Karpas-422 (cell line): Measurements from ENCODE around the gene SH2D1B. TPM values are rescaled to one million over a fixed set of nuclear protein-coding genes. Genes with fewer than 3 reads are reported as not detected.

Experiments used
- DNase-seq: peaks from one replicate; pipeline ENCODE4 v3.0.0-alpha.2; 2015
- H2AFZ ChIP-seq: fragments of 200-600 bp; sonication (generic); 2 replicates; pipeline ENCODE4 v1.6.1; 2014; ENCODE audit warnings: antibody characterized with exemption, low read length, mixed read lengths
- H3K27ac ChIP-seq: fragments of 200-600 bp; sonication (generic); 2 replicates; pipeline ENCODE4 v1.5.1; 2014; ENCODE audit warnings: mild to moderate bottlenecking, low read length, moderate library complexity
- H3K27me3 ChIP-seq: fragments of 200-600 bp; sonication (generic); 2 replicates; pipeline ENCODE4 v1.6.1; 2014; ENCODE audit warnings: low read length, mixed read lengths
- H3K36me3 ChIP-seq: fragments of 200-600 bp; sonication (generic); 2 replicates; pipeline ENCODE4 v1.6.1; 2014; ENCODE audit warnings: low read length, mixed read lengths; ENCODE audit not compliant: insufficient read depth
- H3K4me1 ChIP-seq: fragments of 200-600 bp; sonication (generic); 2 replicates; pipeline ENCODE4 v1.6.1; 2014; ENCODE audit warnings: mild to moderate bottlenecking, low read length, mixed read lengths
- H3K4me2 ChIP-seq: fragments of 200-600 bp; sonication (generic); 2 replicates; pipeline ENCODE4 v1.6.1; 2014; ENCODE audit warnings: low read length, low read depth, mild to moderate bottlenecking; ENCODE audit not compliant: poor library complexity, severe bottlenecking
- H3K4me3 ChIP-seq: fragments of 200-600 bp; sonication (generic); 2 replicates; pipeline ENCODE4 v1.5.1; 2014; ENCODE audit warnings: mild to moderate bottlenecking, antibody characterized with exemption, low read length, mixed read lengths
- H3K79me2 ChIP-seq: fragments of 200-600 bp; sonication (generic); 2 replicates; pipeline ENCODE4 v1.6.1; 2014; ENCODE audit warnings: mild to moderate bottlenecking, low read length, mixed read lengths
- H3K9ac ChIP-seq: fragments of 200-600 bp; sonication (generic); 2 replicates; pipeline ENCODE4 v1.6.0; 2014; ENCODE audit warnings: low read length
- H3K9me2 ChIP-seq: fragments of 200-600 bp; sonication (generic), shearing (Covaris generic); replicated peaks from 2 replicates; pipeline ENCODE4 v1.6.0; 2014; ENCODE audit warnings: mild to moderate bottlenecking, low read length, moderate library complexity; ENCODE audit not compliant: insufficient read depth
- H3K9me3 ChIP-seq: fragments of 300-700, 200-600 bp; sonication (generic); 2 replicates; pipeline ENCODE4 v1.6.1; 2014; ENCODE audit warnings: low read length, mixed read lengths
- H4K20me1 ChIP-seq: fragments of 200-600 bp; sonication (generic); 2 replicates; pipeline ENCODE4 v1.6.1; 2014; ENCODE audit warnings: mild to moderate bottlenecking, antibody characterized with exemption, low read length, low read depth; ENCODE audit not compliant: insufficient read depth
- total RNA-seq: library from RNA; depleted of rRNA; stranded (reverse); fragments of >200 nt; shearing (Covaris generic); gene quantifications from 2 replicates; pipeline ENCODE4 v1.2.3, GENCODE V29; 2014; ENCODE audit warnings: low replicate concordance

Gene SH2D1B
- total RNA-seq, 1 experiment from 2014 or later: not detected

DNA sequence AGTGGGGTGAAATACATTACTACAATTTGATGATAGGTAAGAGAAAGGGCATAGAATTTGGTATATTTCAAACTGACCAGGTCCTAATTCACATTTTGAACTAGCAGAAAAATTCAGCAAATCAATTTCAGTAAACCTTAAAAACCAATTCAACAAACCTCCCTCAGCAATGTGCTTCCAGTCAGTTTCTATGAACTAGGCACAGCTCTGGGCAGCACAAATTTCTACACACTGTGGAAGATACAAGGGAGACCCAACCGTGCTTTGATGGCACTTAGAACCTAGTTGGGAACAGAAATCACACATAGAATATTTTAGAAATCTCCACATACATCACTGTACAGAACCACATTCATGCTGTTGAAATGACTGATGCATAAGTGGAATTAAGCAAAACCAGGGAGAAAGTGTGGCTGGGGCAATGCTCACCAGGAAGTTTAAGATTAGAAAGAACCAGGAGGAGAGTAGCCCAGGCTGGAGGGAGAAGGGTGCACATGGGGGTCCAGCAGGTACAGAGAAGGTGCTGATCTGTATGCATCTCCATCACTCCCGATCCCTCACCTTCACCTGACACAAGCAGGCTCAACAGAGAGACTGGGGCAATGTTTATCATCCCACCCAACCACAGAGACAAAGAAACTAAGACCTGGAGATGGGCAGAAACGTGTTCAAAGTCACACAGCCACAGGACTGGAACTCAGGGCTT is 15.6 kb downstream of the SH2D1B start:
- Histone ChIP-seq H3K27me3 (no peaks in the 10 kb centered on the region), H3K9me3 (no peaks in the 10 kb centered on the region), H3K9ac (no peak overlapping the region), H3K36me3 (no peaks in the 10 kb centered on the region), H3K9me2 (no peaks in the 10 kb centered on the region), H4K20me1 (no peaks in the 10 kb centered on the region), H3K27ac (no peak overlapping the region), H3K4me3 (no peak overlapping the region), H3K4me2 (no peak overlapping the region), H2AFZ (no peak overlapping the region), H3K4me1 (peaks cover 7% of the 10 kb centered on the region), H3K79me2 (no peaks in the 10 kb centered on the region)
- no peak for DNase-seq

DNA sequence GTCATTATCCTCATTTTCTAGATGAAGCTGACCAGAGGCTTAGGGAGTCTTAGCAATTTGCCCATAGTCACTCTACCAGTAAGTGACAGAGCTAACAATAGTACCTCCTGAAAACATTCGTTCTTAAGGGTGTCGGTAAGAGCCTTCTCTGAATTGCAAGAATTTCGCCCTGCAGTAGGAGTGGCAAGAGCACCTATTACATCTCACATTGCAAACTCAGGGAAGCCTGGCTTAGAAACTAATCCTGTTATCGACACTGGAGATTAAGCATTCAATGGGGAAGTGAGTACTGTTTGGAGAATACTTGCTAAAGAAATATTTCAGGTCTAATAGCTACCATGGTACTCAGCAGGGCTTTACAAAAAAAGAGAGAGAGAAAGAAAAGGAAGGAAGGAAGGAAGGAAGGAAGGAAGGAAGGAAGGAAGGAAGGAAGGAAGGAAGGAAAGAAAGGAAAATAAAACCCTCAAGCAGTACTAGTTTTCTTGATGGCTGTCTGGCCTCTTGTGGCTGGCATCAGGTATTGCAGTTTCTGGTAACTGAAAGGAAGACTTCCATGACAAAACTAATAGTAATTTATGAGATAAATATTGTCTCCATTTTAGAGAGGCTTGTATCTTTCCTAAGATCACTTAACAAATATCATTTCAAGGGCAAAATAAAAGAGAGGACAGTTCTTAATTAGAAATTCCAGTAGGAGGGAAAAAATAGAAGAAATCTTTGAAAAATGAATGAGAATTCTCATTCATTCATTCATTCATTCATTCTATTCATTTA is 20.0 kb downstream of the SH2D1B start:
- Histone ChIP-seq H3K9ac (no peak overlapping the region), H3K27ac (no peak overlapping the region), H3K9me2 (no peaks in the 10 kb centered on the region), H2AFZ (no peak overlapping the region), H3K4me3 (no peak overlapping the region), H3K9me3 (no peaks in the 10 kb centered on the region), H4K20me1 (no peaks in the 10 kb centered on the region), H3K4me2 (no peak overlapping the region), H3K36me3 (no peaks in the 10 kb centered on the region), H3K27me3 (no peaks in the 10 kb centered on the region), H3K79me2 (no peaks in the 10 kb centered on the region), H3K4me1 (peaks cover 7% of the 10 kb centered on the region)
- peak; percentile 80 for DNase-seq

DNA sequence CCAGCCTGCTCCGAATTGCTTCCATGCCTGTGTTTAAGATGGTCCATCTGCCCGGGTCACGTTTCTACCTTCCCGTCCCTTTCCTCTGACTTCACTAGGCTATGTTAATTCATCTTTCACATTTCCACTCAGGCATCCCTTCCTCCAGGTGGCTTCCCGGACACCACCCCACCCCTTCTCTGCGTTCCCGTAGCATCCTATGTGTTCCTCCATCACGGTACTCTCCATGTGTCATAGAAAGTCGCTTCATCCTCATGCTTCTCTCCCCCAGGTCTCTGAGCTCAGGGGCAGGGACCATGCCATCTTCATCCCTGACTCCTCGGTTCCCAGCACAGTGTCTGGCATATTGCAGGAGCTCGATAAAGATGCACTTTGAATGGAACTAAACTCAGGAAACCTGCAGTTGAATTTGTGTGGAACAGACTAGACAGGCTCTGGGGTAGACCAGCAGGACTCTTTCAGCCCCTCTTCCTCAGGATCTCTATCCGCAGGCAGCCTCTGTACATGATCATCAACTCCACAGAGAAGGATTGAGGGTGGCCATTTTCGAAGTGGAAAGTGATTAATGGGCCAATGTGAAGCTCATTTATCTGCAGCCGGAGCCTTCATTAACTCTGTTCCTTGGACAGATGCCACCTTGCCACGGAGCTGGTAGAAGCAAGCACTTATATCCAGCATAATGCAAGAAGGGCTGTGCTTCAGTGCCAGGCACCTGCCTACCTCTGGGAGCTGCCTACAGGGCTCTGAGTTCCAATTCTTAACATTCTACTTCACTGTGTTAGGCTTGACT is 21.3 kb downstream of the SH2D1B start:
- no peak overlapping the region for H3K9ac ChIP-seq
- H4K20me1 ChIP-seq: no peaks in the 10 kb centered on the region
- no peak overlapping the region for H3K27ac ChIP-seq
- H2AFZ ChIP-seq: no peak overlapping the region
- no peaks in the 10 kb centered on the region for H3K27me3 ChIP-seq
- no peak for DNase-seq
- H3K79me2 ChIP-seq: no peaks in the 10 kb centered on the region
- H3K4me3 ChIP-seq: no peak overlapping the region
- no peak overlapping the region for H3K4me2 ChIP-seq
- no peaks in the 10 kb centered on the region for H3K36me3 ChIP-seq
- peaks cover 7% of the 10 kb centered on the region for H3K4me1 ChIP-seq
- H3K9me3 ChIP-seq: no peaks in the 10 kb centered on the region
- no peaks in the 10 kb centered on the region for H3K9me2 ChIP-seq

DNA sequence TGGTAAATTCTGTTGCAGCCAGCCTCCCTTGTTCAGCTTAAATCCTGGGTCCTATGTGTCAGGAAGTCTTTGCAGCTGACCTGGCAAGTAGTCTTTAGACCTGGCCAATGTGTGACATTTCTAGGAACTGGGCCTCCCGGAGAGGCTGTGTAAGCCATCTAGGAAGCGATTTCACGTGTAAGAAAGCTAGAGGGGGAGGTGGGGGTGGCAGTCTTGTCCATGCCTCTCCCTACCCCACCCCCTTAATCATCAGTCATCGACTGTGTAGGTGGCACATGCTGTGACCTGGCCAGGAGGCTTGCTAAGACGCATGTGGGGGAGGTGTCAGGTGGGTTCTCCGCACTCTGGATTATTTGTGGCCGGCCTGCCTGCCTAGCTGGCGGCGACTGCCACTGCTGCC is 22.0 kb downstream of the SH2D1B start:
- no peaks in the 10 kb centered on the region for H3K27me3 ChIP-seq
- peaks cover 7% of the 10 kb centered on the region for H3K4me1 ChIP-seq
- no peak for DNase-seq
- no peaks in the 10 kb centered on the region for H3K9me3 ChIP-seq
- H3K9me2 ChIP-seq: no peaks in the 10 kb centered on the region
- H3K27ac ChIP-seq: no peak overlapping the region
- H3K4me3 ChIP-seq: no peak overlapping the region
- no peak overlapping the region for H3K4me2 ChIP-seq
- H3K36me3 ChIP-seq: no peaks in the 10 kb centered on the region
- no peaks in the 10 kb centered on the region for H4K20me1 ChIP-seq
- no peak overlapping the region for H3K9ac ChIP-seq
- H2AFZ ChIP-seq: no peak overlapping the region
- H3K79me2 ChIP-seq: no peaks in the 10 kb centered on the region

DNA sequence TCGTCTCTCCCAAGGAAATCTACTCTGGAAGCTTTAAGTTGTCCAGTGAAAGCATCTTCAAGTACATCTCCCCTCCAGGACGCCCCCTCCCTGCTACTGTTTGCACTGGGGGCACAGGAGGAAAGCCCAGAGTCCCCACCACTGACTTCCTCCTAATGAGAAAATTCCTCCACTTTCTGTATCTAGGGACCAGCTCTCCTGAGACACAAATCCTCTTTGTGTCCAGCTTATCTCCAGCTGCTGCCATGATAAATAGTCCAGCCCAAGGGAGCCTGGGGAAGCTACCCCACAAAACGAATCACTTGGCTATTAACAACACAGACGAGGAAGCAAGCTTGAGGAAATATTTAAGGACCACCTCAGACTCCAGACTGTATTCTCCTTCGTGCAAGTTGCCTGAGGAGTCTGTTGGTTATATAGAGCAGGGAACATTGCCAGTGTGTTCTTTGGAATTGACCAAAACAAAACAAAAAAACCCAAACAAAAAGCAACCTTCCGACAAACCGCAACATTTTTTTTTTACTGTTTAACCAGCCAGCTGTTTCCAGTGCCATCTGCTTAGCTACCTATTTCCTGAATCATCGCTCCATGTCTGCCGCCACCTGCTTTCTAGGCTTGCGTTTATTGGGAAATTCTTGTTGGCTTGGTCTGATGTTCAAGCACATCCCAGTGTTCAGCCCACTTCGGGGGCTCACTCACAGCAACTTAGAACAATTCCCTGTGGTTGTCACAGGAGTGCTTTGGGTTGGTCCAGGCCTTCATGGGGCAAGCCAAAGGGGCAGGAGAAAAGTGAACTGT is 22.7 kb downstream of the SH2D1B start:
- H3K4me2 ChIP-seq: no peak overlapping the region
- no peak overlapping the region for H2AFZ ChIP-seq
- no peak overlapping the region for H3K27ac ChIP-seq
- H3K79me2 ChIP-seq: no peaks in the 10 kb centered on the region
- no peaks in the 10 kb centered on the region for H3K9me3 ChIP-seq
- H3K36me3 ChIP-seq: no peaks in the 10 kb centered on the region
- H3K9me2 ChIP-seq: no peaks in the 10 kb centered on the region
- no peaks in the 10 kb centered on the region for H4K20me1 ChIP-seq
- peaks cover 7% of the 10 kb centered on the region for H3K4me1 ChIP-seq
- DNase-seq: no peak
- no peaks in the 10 kb centered on the region for H3K27me3 ChIP-seq
- H3K9ac ChIP-seq: no peak overlapping the region
- H3K4me3 ChIP-seq: no peak overlapping the region

DNA sequence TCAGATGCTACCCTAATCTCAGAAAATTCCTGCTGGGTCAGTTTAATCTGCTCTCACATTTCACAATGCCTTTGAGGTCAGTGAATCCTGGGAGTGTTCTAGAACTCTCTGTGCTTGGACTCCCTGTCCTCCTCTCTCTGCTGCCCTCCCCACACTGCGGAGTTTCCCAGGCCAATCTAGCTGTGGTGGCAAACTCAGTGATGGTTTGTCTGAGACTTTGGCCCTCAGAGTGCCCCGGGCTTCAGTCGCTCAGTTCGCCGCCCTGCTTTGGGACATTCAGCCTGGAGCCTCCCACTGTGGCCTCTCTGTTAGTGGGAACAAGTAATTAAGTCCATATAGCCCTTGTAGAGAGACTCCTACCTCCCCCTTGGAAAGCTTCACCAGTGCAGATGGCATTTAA is 23.3 kb downstream of the SH2D1B start:
- H4K20me1 ChIP-seq: no peaks in the 10 kb centered on the region
- no peak overlapping the region for H3K4me3 ChIP-seq
- H3K36me3 ChIP-seq: no peaks in the 10 kb centered on the region
- H3K9ac ChIP-seq: no peak overlapping the region
- H3K79me2 ChIP-seq: no peaks in the 10 kb centered on the region
- H3K9me3 ChIP-seq: no peaks in the 10 kb centered on the region
- no peak for DNase-seq
- no peaks in the 10 kb centered on the region for H3K27me3 ChIP-seq
- no peaks in the 10 kb centered on the region for H3K9me2 ChIP-seq
- no peak overlapping the region for H3K27ac ChIP-seq
- H2AFZ ChIP-seq: no peak overlapping the region
- H3K4me1 ChIP-seq: peaks cover 7% of the 10 kb centered on the region
- no peak overlapping the region for H3K4me2 ChIP-seq

DNA sequence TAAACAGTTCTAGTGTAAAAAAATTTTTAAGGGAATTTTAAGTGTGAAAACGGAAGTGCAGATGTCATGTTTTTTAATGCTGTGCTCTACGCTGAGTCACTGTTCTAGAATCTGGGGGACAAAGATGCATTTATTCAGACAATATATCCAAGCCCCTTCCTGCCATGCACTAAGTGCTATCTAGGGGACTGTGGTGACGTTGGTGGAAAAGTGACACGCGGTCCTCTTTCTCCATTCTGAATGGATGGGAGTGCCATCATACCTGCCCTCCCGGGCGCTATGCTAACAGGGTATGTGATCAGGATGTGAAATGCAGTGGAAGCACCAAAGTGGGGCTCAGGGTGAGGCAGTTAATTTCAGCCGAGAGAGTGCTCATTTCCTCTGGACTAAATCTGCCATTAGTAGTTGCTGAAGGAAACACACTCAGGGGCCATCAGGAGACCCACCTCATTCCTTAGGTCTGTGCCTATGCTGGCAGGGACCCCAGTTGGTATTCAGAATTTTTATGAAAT is 23.8 kb downstream of the SH2D1B start:
- no peak overlapping the region for H3K4me2 ChIP-seq
- no peaks in the 10 kb centered on the region for H3K9me2 ChIP-seq
- H4K20me1 ChIP-seq: no peaks in the 10 kb centered on the region
- peaks cover 7% of the 10 kb centered on the region for H3K4me1 ChIP-seq
- no peak overlapping the region for H3K27ac ChIP-seq
- no peak for DNase-seq
- H3K9ac ChIP-seq: no peak overlapping the region
- H3K4me3 ChIP-seq: no peak overlapping the region
- H3K9me3 ChIP-seq: no peaks in the 10 kb centered on the region
- no peaks in the 10 kb centered on the region for H3K36me3 ChIP-seq
- no peaks in the 10 kb centered on the region for H3K79me2 ChIP-seq
- H3K27me3 ChIP-seq: no peaks in the 10 kb centered on the region
- H2AFZ ChIP-seq: no peak overlapping the region
